Lung (tissue), 12 donors: ENCODE results near the gene DDX10. TPM values are rescaled to one million over a fixed set of nuclear protein-coding genes. Genes with fewer than 3 reads are reported as not detected.
A peak's percentile ranks its signal among the peaks of the same experiment; 100 is the strongest.

Experiments used
- ATAC-seq: fragments of 200-7000 bp; cut with Tn5 transposase; one replicate; pipeline ENCODE4 v1.9.1; 2020; ENCODE audit warnings: moderate number of reproducible peaks; ENCODE audit not compliant: insufficient read depth, low FRiP score
- DNase-seq, 3 donors: peaks; one replicate each; pipeline ENCODE4 v3.0.0-alpha.2; 2013 to 2017
- H3K27ac ChIP-seq, 2 donors: one replicate each; pipeline ENCODE4 v1.5.1; 2013; ENCODE audit warnings: mild to moderate bottlenecking in 2 of 2, moderate library complexity in 2 of 2, control low read depth in 1 of 2, inconsistent platforms in 1 of 2, low read depth in 1 of 2, low read length in 1 of 2
- H3K27me3 ChIP-seq, 3 donors: one replicate each; pipeline ENCODE4 v1.5.1; 2013; ENCODE audit warnings: low read length in 2 of 3; ENCODE audit not compliant: control insufficient read depth in 3 of 3, insufficient read depth in 3 of 3
- H3K36me3 ChIP-seq, 4 donors: one replicate each; pipeline ENCODE4 v1.5.1; 2013; ENCODE audit warnings: low read length in 4 of 4, mild to moderate bottlenecking in 1 of 4, moderate library complexity in 1 of 4; ENCODE audit not compliant: control insufficient read depth in 4 of 4, insufficient read depth in 4 of 4
- H3K4me1 ChIP-seq, 5 donors: one replicate each; pipeline ENCODE4 v1.5.1; 2013; ENCODE audit warnings: low read length in 5 of 5, mild to moderate bottlenecking in 2 of 5, moderate library complexity in 1 of 5; ENCODE audit not compliant: control insufficient read depth in 5 of 5, insufficient read depth in 5 of 5
- H3K4me3 ChIP-seq: one replicate; pipeline ENCODE4 v1.5.1; 2013; ENCODE audit warnings: mild to moderate bottlenecking, control low read depth, moderate library complexity
- H3K9ac ChIP-seq, 2 donors: one replicate each; pipeline ENCODE4 v1.5.1; 2013; ENCODE audit warnings: low read length in 2 of 2, control low read depth in 1 of 2; ENCODE audit not compliant: insufficient read depth in 1 of 2
- H3K9me3 ChIP-seq, 4 donors: one replicate each; pipeline ENCODE4 v1.5.1; 2013; ENCODE audit warnings: low read length in 3 of 4, mild to moderate bottlenecking in 1 of 4, moderate library complexity in 1 of 4; ENCODE audit not compliant: control insufficient read depth in 4 of 4, insufficient read depth in 3 of 4
- CTCF ChIP-seq: IDR thresholded peaks from 2 replicates; pipeline ENCODE4 v1.5.1; 2012; ENCODE audit warnings: mild to moderate bottlenecking; ENCODE audit errors: control extremely low read depth, extremely low read depth
- WGBS, 2 donors: extraction: QIAGEN DNeasy Blood & Tissue Kit; methylation state at CpG; one replicate each; pipeline ENCODE4 v1.1.7; 2013; 5-methylcytosine and 5-hydroxymethylcytosine counted together
- polyA plus RNA-seq, 2 donors: library from polyadenylated mRNA; stranded (reverse); fragments of 200-250 nt; gene quantifications; one replicate each; pipeline ENCODE4 v1.2.1, GENCODE V29; 2013
- total RNA-seq, 2 donors: library from RNA; depleted of rRNA in 1 of 2; stranded (reverse); fragments of >200 nt in 1 of 2; gene quantifications; one replicate each; pipeline ENCODE4 v1.2.1, GENCODE V29; 2014 to 2021
- donor health status: control.
- donor health status: control.
- donor health status: Bipolar disorder and iron deficiency.
- donor health status: healthy.
- donor health status: DM: yes; HTN: yes; CAD: no.

The DDX10 gene
- total and polyA plus RNA-seq, 4 donors = 13.9 to 30.5 (median 18.8) TPM

- no peak overlapping the region for H3K27ac ChIP-seq
- H3K9me3 ChIP-seq = no peaks in the 10 kb centered on the region
- H3K9ac ChIP-seq = no peak overlapping the region
- no peak for TF ChIP-seq CTCF
- whole genome bisulfite sequencing, 2 donors = 45 to 75% methylated on average over 4 of the region's 4 CpGs
- ATAC-seq = no peak
- H3K4me3 ChIP-seq = no peak overlapping the region
- peaks cover 0 to 5% (median 3%) of the 10 kb centered on the region in 5 donors for H3K4me1 ChIP-seq
- H3K27me3 ChIP-seq = no peaks in the 10 kb centered on the region
- H3K36me3 ChIP-seq = no peaks in the 10 kb centered on the region
- no peak for DNase-seq
Observed at GRCh38 chr11:108751444-108751843, 86.6 kb downstream of the DDX10 start.

- H3K9me3 ChIP-seq = no peaks in the 10 kb centered on the region
- TF ChIP-seq CTCF = no peak
- DNase-seq (no peak), ATAC-seq (no peak)
- no peak overlapping the region for H3K9ac ChIP-seq
- H3K4me1 ChIP-seq = peaks cover 0 to 5% (median 3%) of the 10 kb centered on the region in 5 donors
- no peak overlapping the region for H3K4me3 ChIP-seq
- no peak overlapping the region for H3K27ac ChIP-seq
- no peaks in the 10 kb centered on the region for H3K36me3 ChIP-seq
- no peaks in the 10 kb centered on the region for H3K27me3 ChIP-seq
Observed at GRCh38 chr11:108752297-108752751, 87.5 kb downstream of the DDX10 start.

GRCh38 chr11:108754901-108755625 is 90.2 kb downstream of the DDX10 start:
- TF ChIP-seq CTCF = no peak
- H3K9me3 ChIP-seq = no peaks in the 10 kb centered on the region
- WGBS, 2 donors = 43 to 60% methylated on average over 2 of the region's 2 CpGs
- DNase-seq = peak in 1 of 3 donors; percentile 30
- no peak overlapping the region for H3K9ac ChIP-seq
- no peak overlapping the region for H3K27ac ChIP-seq
- peaks cover 0 to 2% (median 0%) of the 10 kb centered on the region in 4 donors for H3K36me3 ChIP-seq
- H3K4me3 ChIP-seq = no peak overlapping the region
- peaks cover 0 to 5% (median 3%) of the 10 kb centered on the region in 5 donors for H3K4me1 ChIP-seq
- no peak for ATAC-seq
- no peaks in the 10 kb centered on the region for H3K27me3 ChIP-seq
